ENCODE data around the gene NME9. TPM values are rescaled to one million over a fixed set of nuclear protein-coding genes. Genes with fewer than 3 reads are reported as not detected.

The NME9 gene
- total and polyA plus RNA-seq, 2 donors (not counting 3 experiments of a cell fraction or from before 2014, with no cell fraction given), result 0.08 TPM; not detected in 1

DNA sequence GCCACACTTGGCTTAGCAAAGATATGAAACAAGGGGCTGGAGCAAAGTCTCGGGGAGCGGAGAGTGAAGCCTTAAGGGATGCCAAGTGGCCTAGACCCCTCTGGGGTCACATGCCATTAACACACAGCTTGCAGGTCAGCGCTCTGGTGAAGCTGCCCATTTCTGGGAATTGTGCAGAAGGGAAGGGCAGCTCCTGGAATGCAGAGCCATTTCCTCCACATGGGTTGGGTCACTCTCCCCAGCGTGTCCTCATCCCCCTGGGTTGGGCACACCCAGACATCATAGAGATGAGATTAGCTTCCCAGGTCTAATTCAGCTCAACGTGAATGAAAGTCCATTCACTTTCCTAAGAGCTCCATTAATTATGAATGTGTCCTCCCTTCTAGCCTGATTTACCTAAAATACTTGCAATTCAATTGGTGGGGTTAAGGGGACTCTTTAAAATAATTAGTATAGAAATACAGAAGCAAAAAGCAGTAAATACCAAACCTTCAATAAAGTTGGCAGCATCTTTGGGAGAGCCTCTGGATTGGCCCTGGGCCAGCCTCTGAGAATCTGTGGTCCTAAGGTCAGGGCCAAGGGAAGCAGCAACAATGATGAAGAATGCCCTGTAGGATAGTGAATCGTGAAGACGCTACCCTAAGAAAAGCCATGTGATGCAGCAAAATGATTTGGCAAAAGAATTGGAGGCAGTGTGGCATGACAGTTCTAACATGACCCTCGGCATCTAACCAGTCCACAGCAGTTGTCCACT is 36.5 kb upstream of the NME9 start:
- TF ChIP-seq FOS (IDR thresholded peaks at IDR 0.05; ENCODE audit: borderline replicate concordance, insufficient read depth, low read length) (no peak), GATA2 (IDR thresholded peaks at IDR 0.05; ENCODE audit: insufficient read depth, insufficient read length, low read depth, low read length) (no peak), POLR2AphosphoS5 (IDR thresholded peaks at IDR 0.05; ENCODE audit: insufficient read depth, low read depth, low read length) (no peak), EZH2 (IDR thresholded peaks at IDR 0.05; ENCODE audit: borderline replicate concordance, low read depth, low read length, severe bottlenecking) (no peak), JUN (IDR thresholded peaks at IDR 0.05; ENCODE audit: borderline replicate concordance, insufficient read depth, insufficient read length, low read depth) (no peak), MYC (IDR thresholded peaks at IDR 0.05; ENCODE audit: low read depth, low read length) (no peak), POLR2A (IDR thresholded peaks at IDR 0.05; ENCODE audit: low read depth, low read length) (no peak)
- TF ChIP-seq, protein P1, sequence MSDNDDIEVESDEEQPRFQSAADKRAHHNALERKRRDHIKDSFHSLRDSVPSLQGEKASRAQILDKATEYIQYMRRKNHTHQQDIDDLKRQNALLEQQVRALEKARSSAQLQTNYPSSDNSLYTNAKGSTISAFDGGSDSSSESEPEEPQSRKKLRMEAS (IDR thresholded peaks at IDR 0.05; ENCODE audit: insufficient read depth, insufficient read length), result no peak
- TF ChIP-seq, protein P2, sequence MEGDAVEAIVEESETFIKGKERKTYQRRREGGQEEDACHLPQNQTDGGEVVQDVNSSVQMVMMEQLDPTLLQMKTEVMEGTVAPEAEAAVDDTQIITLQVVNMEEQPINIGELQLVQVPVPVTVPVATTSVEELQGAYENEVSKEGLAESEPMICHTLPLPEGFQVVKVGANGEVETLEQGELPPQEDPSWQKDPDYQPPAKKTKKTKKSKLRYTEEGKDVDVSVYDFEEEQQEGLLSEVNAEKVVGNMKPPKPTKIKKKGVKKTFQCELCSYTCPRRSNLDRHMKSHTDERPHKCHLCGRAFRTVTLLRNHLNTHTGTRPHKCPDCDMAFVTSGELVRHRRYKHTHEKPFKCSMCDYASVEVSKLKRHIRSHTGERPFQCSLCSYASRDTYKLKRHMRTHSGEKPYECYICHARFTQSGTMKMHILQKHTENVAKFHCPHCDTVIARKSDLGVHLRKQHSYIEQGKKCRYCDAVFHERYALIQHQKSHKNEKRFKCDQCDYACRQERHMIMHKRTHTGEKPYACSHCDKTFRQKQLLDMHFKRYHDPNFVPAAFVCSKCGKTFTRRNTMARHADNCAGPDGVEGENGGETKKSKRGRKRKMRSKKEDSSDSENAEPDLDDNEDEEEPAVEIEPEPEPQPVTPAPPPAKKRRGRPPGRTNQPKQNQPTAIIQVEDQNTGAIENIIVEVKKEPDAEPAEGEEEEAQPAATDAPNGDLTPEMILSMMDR (IDR thresholded peaks at IDR 0.05; ENCODE audit: extremely low read depth in 1 of 2, insufficient read depth in 1 of 2, low read depth in 1 of 2, low read length in 2 of 2), result no peak
- FAIRE-seq, result no peak
- Histone ChIP-seq H3K4me3 (replicated peaks in 1 of 3; ENCODE audit: insufficient read depth in 1 of 3, low read depth in 1 of 3, low read length in 3 of 3) (no peak overlapping the region), H2AFZ (ENCODE audit: low read depth, low read length) (no peak overlapping the region), H3K4me1 (ENCODE audit: control insufficient read depth, extremely low read depth, insufficient read depth, low read length) (no peaks in the 10 kb centered on the region), H3K9ac (replicated peaks; ENCODE audit: extremely low read depth, insufficient read depth, low read length) (no peak overlapping the region), H3K36me3 (ENCODE audit: control insufficient read depth in 2 of 2, extremely low read depth in 1 of 2, insufficient read depth in 2 of 2, low read length in 2 of 2) (no peaks in the 10 kb centered on the region), H3K9me3 (replicated peaks; ENCODE audit: control insufficient read depth, insufficient read depth, low read length) (no peaks in the 10 kb centered on the region), H3K27ac (ENCODE audit: insufficient read depth, low read depth, low read length) (no peak overlapping the region), H3K27me3 (ENCODE audit: control insufficient read depth in 2 of 2, insufficient read depth in 2 of 2, low read length in 2 of 2) (no peaks in the 10 kb centered on the region), H3K4me2 (ENCODE audit: insufficient read depth, low read length) (no peak overlapping the region), H4K20me1 (replicated peaks; ENCODE audit: control insufficient read depth, extremely low read depth, insufficient read depth, low read length) (no peaks in the 10 kb centered on the region), H3K9me1 (replicated peaks; ENCODE audit: control insufficient read depth, extremely low read depth, insufficient read depth, low read length) (no peaks in the 10 kb centered on the region), H3K79me2 (ENCODE audit: control insufficient read depth, insufficient read depth, low read length) (no peaks in the 10 kb centered on the region)
- dilution Hi-C loops (cut with MboI; ENCODE audit: extremely low pct_ligation_motif_present, low sequenced_read_pairs), result no loop called here
- intact Hi-C loops (cut with micrococcal nuclease), result no loop called here
- no peak for DNase-seq (ENCODE audit: low read depth, low spot score)
- POLR2A ChIA-PET, result no interaction called here
- CTCF ChIA-PET, result interaction anchor here (1.1 to 1.5 kb wide), 2 partner anchors 16 to 28 kb away, joined by 4 read pairs; no protein-coding TSS in a partner anchor
- BruUV-seq (replicated peaks), result no TSS peak

Measured in endothelial cell of umbilical vein (primary cell).